HepG2 (cell line): ENCODE data around the gene CLCN2. TPM values are rescaled to one million over a fixed set of nuclear protein-coding genes. Genes with fewer than 3 reads are reported as not detected.

ENCODE experiments used
- AHDC1 ChIP-seq: sonication (generic); formaldehyde crosslinking; IDR thresholded peaks from 2 replicates; pipeline ENCODE4 v1.5.1; 2020; ENCODE audit warnings: mild to moderate bottlenecking, missing genetic modification reagents, borderline replicate concordance
- FOXK2 ChIP-seq: fragments of 450-650 bp; IDR thresholded peaks from 2 replicates; pipeline ENCODE4 v1.6.1; 2016
- GTF3A ChIP-seq: sonication (generic); formaldehyde crosslinking; conservative IDR thresholded peaks from 2 replicates; pipeline ENCODE4 v1.4.0; 2020; ENCODE audit warnings: mild to moderate bottlenecking, missing genetic modification reagents
- HOMEZ ChIP-seq: IDR thresholded peaks from 2 replicates; pipeline ENCODE4 v1.6.1; 2016; ENCODE audit warnings: low read depth
- ISX ChIP-seq: sonication (generic); formaldehyde crosslinking; conservative IDR thresholded peaks from 2 replicates; pipeline ENCODE4 v1.5.0; 2020; ENCODE audit warnings: missing genetic modification reagents
- MATR3 ChIP-seq: sonication (generic); formaldehyde crosslinking; IDR thresholded peaks from 2 replicates; pipeline ENCODE4 v1.4.0; 2020; ENCODE audit warnings: missing genetic modification reagents
- PHF5A ChIP-seq: IDR thresholded peaks from one replicate; pipeline ENCODE4 v1.6.1; 2018; ENCODE audit warnings: low read depth, missing genetic modification reagents; ENCODE audit not compliant: unreplicated experiment
- STAT6 ChIP-seq: sonication (generic); formaldehyde crosslinking; IDR thresholded peaks from 2 replicates; pipeline ENCODE4 v1.4.0; 2020; ENCODE audit warnings: missing genetic modification reagents, mild to moderate bottlenecking, borderline replicate concordance
- TBX3 ChIP-seq: fragments of 450-650 bp; IDR thresholded peaks from 2 replicates; pipeline ENCODE4 v1.6.1; 2017; ENCODE audit warnings: antibody characterized with exemption, mild to moderate bottlenecking, inconsistent platforms, borderline replicate concordance
- ZBTB25 ChIP-seq: IDR thresholded peaks from 2 replicates; pipeline ENCODE4 v1.6.1; 2018; ENCODE audit warnings: missing genetic modification reagents
- ZMYM2 ChIP-seq: sonication (generic); formaldehyde crosslinking; IDR thresholded peaks from 2 replicates; pipeline ENCODE4 v1.8.0; 2022; ENCODE audit warnings: mild to moderate bottlenecking, missing genetic modification reagents
- ZNF383 ChIP-seq: sonication (generic); formaldehyde crosslinking; IDR thresholded peaks from 2 replicates; pipeline ENCODE4 v1.4.0; 2020; ENCODE audit warnings: missing genetic modification reagents, mild to moderate bottlenecking, borderline replicate concordance
- ZNF709 ChIP-seq: sonication (generic); formaldehyde crosslinking; IDR thresholded peaks from 2 replicates; pipeline ENCODE4 v1.5.0; 2020; ENCODE audit warnings: mild to moderate bottlenecking, missing genetic modification reagents
- ZNF770 ChIP-seq: sonication (generic); formaldehyde crosslinking; IDR thresholded peaks from 2 replicates; pipeline ENCODE4 v1.5.0; 2020; ENCODE audit warnings: mild to moderate bottlenecking, missing genetic modification reagents
- ZNF883 ChIP-seq: sonication (generic); formaldehyde crosslinking; IDR thresholded peaks from 2 replicates; pipeline ENCODE4 v1.5.1; 2020; ENCODE audit warnings: mild to moderate bottlenecking, missing genetic modification reagents; ENCODE audit errors: not compliant biosample characterization
- polyA plus RNA-seq, 8 experiments: library from polyadenylated mRNA; depleted of rRNA in 3 of 8; stranded (reverse) in 7 of 8; unstranded in 1 of 8; fragments of >200 nt; fragmentation: Illumina TruSeq in 4 of 8; extraction: Trizol in 4 of 8; gene quantifications; 2 replicates each; pipeline versions ENCODE4 v1.2.1 to v1.2.3, GENCODE V29; 2011 to 2016; ENCODE audit warnings: low read depth in 4 of 8, missing spikeins in 1 of 8, mixed read lengths in 1 of 8; ENCODE audit not compliant: insufficient read depth in 1 of 8
- total RNA-seq, 5 experiments: library from RNA; depleted of rRNA; stranded (reverse); fragments of >200 nt; fragmentation: Illumina TruSeq; extraction: Trizol; gene quantifications; 2 replicates each; pipeline ENCODE4 v1.2.3, GENCODE V29; 2016; ENCODE audit warnings: low read depth in 1 of 5

Gene CLCN2
- total and polyA plus RNA-seq, 2 of the 13 experiments (the other 11 are each of a cell fraction or from before 2014, with no cell fraction given), result 11.4 to 13.5 TPM

- TF ChIP-seq ZNF770, result no peak
- no peak for TF ChIP-seq MATR3 (CRISPR knock-in tag)
- TF ChIP-seq GTF3A, result no peak
- TF ChIP-seq ZNF383 (CRISPR knock-in tag), result no peak
- no peak for TF ChIP-seq FOXK2
- TF ChIP-seq TBX3, result no peak
- TF ChIP-seq HOMEZ (CRISPR knock-in tag), result no peak
- no peak for TF ChIP-seq AHDC1 (CRISPR knock-in tag)
- no peak for TF ChIP-seq ZMYM2 (CRISPR knock-in tag)
- no peak for TF ChIP-seq STAT6 (CRISPR knock-in tag)
- no peak for TF ChIP-seq ISX (CRISPR knock-in tag)
- TF ChIP-seq ZNF883, result no peak
- no peak for TF ChIP-seq ZNF709 (CRISPR knock-in tag)
- TF ChIP-seq PHF5A (CRISPR knock-in tag), result no peak
- TF ChIP-seq ZBTB25 (CRISPR knock-in tag), result no peak; the same call in 1 of the 2 replicates
Observed at GRCh38 chr3:184360929-184361531, 375 bp downstream of the CLCN2 start (continued).
